Stimulated activated CD8-positive, alpha-beta memory T cell treated with anti-CD3 and anti-CD28 coated beads, Interleukin-2, amount 100 ng/mL, for 1 hour (primary cell): Measurements from ENCODE around the gene TRAIP.

ENCODE experiments used
- DNase-seq, 2 donors: peaks; one replicate each; pipeline ENCODE4 v3.0.0-alpha.2; 2020; ENCODE audit warnings: low read depth in 2 of 2

TRAIP gene

DNA sequence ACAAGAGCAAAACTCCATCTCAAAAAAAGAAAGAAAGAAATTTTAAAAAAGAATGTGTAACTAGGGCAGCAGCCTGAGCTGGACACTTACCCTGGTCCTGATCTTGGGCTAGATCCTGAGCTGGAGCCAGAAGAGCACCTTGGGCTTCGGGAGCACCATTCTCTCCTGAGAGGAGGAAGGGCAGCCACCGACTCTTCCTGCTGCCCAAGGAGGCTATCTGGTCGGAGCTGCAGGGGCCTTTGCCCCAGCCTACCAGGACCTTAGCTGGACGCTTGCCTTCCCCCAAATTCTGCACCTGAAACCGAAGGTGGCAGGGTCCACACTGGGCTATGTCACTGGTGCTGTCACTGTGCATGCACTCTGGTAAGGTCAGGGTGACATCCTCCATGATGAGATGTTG is 20.2 kb upstream of the TRAIP start:
- DNase-seq = no peak

- no peak for DNase-seq
Measured at GRCh38 chr3:49873623-49874022, 17.3 kb upstream of the TRAIP start.

DNA sequence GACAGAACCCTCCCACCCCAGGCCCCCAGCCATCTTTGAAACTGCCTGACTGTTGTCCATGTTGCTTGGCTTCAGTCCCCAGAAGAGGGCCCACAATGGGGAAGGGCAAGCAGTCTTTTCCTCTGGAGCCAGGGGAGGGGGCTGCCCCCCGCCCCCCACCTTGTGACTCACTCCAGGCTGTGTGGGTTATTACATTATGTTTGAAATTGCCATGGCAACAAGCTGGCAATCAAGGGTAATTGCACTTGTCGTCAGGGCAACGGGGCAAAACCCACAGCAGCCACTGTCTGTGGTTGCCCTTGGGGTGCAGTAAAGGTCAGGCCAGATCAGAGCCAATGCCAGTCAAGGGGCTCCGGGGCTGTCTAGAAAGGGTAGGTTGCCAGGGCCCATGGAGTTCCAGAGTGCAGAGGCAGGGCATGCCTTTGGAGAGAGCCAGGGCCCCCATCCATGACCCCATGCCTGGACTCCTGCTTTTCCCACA is 16.5 kb upstream of the TRAIP start:
- no peak for DNase-seq

GRCh38 chr3:49871531-49872153 is 15.3 kb upstream of the TRAIP start:
- no peak for DNase-seq

DNA sequence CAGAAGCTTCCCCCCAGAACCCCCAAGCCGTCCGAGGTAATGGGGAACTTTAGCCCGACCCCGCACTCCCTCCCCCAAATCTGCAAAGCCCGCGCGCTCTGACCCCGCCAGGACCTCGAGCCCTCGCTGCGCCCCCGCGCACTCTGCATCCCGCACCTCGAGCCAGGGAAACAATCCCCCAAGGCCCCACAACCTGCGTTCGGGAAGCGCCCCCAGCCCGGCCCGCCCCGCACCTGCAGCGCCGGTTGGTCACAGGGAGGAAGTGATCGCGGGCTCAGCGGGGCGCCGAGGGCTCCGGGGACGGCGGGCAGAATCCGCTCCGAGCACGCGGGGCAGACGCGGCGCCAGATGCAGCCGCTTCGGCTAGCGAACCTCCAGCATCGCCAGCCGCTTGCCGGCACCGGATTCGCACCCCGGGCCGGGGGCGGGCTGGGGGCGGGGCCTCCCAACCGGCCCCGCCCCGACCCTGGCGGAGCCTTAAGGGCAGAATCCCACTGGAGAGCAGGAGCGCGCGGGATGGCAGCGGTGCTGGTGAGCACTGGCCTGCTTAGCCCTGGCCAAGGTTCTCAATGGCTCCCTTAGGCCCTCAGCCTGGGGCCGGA is 13.3 kb upstream of the TRAIP start, which contains the start of gene CAMKV:
TSS of gene CAMKV (minus strand) at position 382 of the 602 bp plus-strand sequence. CDS start 7,518 bp downstream, outside the sequence.
- no peak for DNase-seq

DNA sequence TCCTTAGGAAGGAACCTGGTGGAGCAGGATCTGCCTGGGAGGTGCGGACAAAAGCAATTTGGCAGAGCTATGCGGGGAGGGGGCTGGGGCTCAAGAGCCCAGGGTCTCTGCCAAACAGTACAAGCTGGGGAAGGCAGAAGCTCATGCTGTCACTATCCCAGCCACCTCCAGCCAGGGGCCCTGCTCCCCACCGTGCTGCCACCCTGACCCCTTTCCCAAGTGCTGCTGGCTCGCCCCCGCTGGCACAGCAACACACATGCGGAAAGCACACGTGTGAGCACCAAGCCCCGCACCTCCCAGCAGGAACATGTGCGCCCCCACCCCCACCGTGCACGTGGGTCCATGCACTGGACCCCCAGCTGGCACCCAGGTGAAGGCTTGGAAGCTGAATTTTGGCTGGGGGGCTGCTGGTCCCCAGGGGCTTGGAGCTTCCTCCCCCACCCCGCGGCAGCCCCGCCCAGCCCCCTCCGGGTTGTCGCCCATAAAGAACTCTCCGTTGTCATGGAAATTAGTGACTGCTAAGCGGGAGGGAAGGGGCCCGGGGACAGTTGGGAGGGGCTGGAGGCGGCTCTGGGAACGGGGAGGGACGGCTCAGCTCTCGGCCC is 12.6 kb upstream of the TRAIP start:
- DNase-seq = no peak

DNA sequence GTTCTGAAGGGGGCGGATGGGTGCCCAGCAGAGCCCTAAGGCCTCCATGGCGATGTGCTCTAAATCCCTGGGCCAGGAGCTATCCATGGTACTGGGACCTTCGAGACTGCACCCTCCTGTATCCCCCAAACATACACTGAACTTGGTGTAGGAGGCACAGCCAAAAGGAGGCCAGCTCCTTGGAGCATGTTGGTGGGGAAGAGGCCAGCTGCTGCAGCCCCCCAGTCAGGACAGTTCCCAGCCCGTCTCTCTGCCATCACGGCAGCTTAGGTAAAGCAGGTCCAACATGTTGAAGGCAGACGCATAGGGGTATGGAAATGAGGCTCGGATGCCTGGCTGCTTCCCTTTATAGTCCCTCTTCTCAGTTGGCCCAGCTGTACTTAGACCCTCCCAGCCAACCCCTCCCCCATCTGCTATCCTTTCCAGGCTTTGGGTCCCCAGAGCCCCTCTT is 11.5 kb upstream of the TRAIP start:
- no peak for DNase-seq

DNA sequence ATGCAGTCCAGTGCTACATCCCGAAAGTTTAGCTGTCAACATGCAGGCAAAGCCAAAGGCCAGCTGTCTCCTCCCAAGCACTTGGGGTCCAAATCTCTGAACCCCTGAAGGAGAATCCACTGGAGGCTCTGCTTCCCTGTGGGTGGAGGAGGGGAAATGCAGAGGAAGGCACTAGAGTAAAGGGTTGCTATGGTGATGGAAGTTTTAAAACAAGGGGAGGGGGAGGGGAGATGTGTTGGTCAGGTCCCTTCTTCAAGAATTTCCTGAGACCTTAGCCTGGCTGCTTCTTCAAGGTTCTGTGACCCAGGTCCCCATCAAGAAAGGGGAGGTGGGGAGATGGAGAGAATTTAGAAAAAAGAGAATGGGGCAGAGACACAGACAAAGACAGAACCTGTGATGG is 11.0 kb upstream of the TRAIP start:
- no peak for DNase-seq

DNA sequence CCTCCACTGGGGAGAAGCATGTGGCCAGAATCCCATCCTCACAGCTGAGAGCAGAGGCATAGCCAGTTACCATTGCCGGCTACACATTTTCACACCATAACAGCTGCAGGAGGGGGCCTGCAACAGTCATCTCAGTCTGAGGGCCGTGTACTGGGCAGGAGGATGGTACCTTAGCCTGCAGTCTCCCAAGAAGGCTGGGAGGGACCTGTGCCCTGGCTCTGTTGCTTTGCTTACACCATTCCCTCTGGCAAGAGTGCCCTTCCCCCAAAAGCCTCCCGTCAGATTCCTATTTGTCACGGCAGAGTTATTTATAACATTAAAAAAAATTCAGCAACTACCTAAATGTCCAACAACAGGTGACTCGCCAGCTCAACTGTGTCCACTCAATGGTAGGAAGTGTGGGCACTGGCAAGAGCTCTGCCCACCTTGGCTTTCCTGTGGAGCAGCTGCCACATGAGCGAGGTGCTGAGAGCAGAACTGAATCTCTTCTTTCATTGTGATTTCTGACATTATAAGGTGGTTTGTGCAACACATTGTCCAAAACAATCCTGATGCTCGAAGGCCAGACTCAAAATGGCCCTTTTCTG is 8.9 kb upstream of the TRAIP start:
- no peak for DNase-seq

DNA sequence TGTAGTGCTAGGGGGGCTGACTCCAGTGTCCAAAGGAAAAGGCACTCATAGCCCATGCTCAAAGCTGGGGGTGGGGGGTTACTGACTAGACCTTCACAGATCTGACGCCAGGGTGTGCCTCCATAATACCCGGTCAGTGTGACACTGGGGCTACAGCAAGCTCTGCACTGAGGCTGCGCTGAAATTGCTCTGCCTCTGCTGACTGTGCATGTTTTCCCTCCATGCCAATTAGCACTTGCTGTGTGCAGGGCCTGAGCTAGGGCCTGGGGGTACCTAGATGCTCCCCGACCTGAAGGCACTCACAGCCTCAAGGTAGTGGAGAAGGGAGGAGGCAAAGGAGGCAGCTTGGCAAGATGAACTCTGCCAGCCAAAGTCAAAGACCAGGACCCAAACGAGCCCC is 8.1 kb upstream of the TRAIP start:
- DNase-seq = no peak

- no peak for DNase-seq
Measured at GRCh38 chr3:49859576-49860305, 3.4 kb upstream of the TRAIP start.

DNA sequence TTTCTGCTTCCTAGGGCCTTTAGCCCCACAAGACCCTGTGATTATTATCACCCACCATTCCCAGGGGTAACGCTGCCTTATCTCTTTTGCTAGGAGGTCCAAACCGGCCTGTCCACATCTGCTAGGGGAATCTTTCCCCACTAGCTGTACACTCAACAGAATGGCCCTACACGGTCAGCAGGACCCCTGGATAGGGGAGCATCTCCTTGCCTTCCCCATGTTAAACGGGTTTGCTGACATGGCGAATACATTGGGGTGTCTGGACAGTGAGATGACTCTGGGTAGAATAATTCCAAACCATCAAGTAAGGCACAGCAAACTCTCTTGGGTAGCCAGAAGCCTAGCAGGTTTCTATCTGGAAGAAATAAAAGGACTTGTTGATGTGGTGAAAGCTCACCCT is 702 bp downstream of the TRAIP start:
- no peak for DNase-seq

DNA sequence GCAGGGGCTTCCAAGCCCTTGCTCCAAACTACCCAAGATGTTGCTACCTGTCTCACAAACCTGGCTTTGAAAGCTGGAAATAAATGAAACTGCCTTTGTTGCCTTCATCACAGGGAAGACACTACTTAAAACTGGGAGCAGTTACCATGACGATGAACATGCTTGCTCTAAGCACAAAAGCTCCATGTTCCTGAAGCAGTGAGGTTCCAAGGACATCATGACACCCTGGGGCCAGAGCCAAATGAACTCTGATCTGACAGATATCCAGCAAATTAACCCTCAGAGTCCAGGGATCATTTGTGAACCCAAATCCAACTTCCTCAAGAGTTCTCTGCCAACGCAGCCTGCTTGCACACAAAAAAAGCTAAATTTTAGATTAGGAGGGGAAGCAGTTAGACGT is 10.7 kb downstream of the TRAIP start:
- DNase-seq = no peak

- no peak for DNase-seq
Measured at GRCh38 chr3:49844464-49845183, 11.7 kb downstream of the TRAIP start.

GRCh38 chr3:49842843-49843517 is 13.4 kb downstream of the TRAIP start:
- DNase-seq = no peak

- DNase-seq = no peak
Measured at GRCh38 chr3:49841806-49842205, 14.6 kb downstream of the TRAIP start.

DNA sequence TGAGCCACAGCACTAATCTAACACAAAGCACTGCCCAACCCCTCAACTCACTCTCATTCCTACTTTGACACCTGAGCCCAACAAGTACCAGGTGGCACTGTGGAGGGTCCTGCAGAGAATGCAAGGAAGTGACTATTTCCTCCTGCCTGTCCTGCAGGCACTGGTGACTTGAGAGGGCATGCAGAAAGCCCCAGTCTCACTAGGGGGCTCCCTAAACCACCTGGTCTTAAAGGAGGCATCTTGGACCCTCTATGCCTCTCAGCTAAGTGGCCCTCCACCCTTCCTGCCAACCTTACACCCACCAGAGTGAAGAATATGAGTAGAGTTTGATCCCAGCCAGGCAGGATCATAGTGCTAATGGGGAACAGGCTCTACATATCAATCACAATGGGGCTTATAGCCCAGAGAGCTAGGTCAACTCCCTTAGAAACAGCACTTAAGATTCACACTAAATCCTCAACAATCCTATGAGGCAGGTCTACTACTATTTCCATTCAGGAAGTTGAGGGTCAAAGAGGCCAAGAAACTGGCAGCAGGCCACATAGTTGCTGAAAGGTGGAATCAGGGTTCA is 15.2 kb downstream of the TRAIP start:
- DNase-seq = no peak

- DNase-seq = no peak
Measured at GRCh38 chr3:49840388-49840787, 16.0 kb downstream of the TRAIP start.

DNA sequence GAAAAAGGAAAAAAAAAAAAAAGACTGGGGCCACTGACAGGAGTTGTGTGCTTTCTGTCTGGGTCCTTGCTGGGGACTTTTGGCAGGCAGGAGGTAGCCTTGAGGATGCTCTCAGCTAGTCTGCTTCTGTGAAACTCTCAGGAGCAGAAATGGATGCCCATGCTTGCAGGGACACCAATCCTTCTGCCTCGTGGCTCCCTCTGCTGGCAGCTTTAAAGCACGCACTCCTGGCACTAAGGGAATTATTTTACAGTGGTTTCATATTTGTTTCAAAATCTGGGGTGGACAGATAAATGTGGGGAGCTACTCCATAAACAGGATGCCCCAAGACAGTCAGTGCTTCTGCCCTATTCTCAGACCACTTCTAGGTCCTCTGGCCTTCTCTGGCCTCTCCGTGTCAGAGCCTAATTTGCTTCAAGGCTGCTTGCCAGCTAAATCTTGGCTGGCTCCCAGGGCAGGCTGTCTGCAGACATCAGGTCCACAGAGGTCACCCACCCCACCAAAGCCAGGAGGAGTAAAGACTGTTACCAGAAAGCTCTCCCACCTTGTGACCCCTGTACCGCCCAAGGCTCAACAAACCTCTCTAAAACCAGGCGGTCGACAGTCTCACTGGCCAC is 17.1 kb downstream of the TRAIP start:
- DNase-seq = peak; percentile 64 to 70

GRCh38 chr3:49831341-49831740 is 25.0 kb downstream of the TRAIP start:
- DNase-seq = no peak
